D721Med (cell line): ENCODE measurements around the gene SOD3.

ENCODE experiments used
- DNase-seq: peaks from one replicate; pipeline ENCODE4 v3.0.0; 2011; ENCODE audit warnings: low spot score; ENCODE audit not compliant: insufficient read length
- FAIRE-seq: peaks from 2 replicates; lab custom pipeline; 2011; peaks lifted over from hg19 to GRCh38; lab: Jason Lieb, UNC
- TF ChIP-seq, protein P1 (sequence below): IDR thresholded peaks from 2 replicates; pipeline ENCODE4 v1.5.1; 2012; ENCODE audit warnings: mild to moderate bottlenecking, control low read depth; ENCODE audit not compliant: insufficient read depth; ENCODE audit errors: missing control alignments

The SOD3 gene

DNA sequence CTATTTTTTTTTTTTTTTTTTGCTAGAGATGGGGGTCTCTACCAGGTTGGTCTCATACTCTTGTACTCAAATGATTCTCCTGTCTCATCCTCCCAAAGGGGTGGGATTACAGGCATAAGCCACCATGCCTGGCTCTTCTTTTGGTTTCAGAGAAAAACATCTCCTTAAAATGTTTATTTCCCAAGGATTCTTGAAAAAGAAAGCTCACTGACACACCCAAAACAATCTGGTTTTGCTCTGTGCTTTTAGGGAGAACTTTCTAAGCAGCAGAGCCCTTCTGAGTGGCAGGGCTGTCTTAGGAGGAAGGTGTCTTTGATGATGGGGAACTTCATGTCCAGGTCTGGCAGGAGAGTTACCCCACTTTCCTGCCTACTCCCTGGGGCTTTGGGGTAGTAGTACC, 1.2 kb downstream of the SOD3 start:
- TF ChIP-seq, protein P1, sequence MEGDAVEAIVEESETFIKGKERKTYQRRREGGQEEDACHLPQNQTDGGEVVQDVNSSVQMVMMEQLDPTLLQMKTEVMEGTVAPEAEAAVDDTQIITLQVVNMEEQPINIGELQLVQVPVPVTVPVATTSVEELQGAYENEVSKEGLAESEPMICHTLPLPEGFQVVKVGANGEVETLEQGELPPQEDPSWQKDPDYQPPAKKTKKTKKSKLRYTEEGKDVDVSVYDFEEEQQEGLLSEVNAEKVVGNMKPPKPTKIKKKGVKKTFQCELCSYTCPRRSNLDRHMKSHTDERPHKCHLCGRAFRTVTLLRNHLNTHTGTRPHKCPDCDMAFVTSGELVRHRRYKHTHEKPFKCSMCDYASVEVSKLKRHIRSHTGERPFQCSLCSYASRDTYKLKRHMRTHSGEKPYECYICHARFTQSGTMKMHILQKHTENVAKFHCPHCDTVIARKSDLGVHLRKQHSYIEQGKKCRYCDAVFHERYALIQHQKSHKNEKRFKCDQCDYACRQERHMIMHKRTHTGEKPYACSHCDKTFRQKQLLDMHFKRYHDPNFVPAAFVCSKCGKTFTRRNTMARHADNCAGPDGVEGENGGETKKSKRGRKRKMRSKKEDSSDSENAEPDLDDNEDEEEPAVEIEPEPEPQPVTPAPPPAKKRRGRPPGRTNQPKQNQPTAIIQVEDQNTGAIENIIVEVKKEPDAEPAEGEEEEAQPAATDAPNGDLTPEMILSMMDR = no peak
- no peak for FAIRE-seq
- no peak for DNase-seq

DNA sequence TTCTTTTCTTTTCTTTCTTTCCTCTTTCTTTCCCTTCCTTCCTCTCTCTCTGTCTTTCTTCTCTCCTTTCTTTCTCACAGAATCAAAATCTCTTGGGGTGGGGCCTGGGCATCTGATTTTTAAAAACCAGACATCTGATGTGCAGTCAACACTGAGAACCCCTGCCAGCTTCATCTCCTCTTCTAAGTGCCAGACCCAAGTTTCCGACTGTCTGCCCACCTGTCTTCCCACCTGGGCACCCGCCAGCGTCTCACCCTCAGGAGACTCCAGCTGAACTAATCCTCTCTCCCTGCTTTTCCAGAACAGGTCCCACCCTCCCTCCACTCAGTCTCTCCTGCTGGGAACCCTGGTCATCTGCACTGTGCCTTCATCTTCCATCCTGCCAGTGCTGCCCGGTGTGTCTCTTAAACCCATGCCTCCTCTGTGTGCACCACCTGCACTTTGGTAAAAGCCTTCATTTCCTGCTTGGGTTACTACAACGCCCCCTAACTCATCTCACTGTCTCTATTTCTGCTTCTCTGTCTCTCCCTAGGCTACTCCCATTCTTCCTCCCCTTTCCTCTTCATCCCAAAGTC, 2.8 kb downstream of the SOD3 start:
- TF ChIP-seq, protein P1 = no peak
- FAIRE-seq (no peak), DNase-seq (no peak)

DNA sequence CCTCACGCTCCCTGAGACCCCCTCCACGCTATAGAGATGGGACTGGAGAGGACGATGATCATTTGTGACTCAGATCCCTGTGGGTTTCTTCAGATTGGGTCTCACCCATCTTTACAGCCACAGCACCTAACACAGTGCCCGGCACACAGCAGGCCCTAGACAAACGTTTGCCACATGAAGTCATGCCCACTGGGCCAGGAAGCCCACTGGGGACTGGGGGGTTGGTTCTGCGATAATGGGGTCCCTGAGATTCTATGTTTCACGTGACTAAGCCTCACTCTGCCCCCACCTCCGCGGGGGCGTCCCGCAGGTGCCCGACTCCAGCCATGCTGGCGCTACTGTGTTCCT, 3.8 kb downstream of the SOD3 start:
- FAIRE-seq = no peak
- TF ChIP-seq, protein P1 = no peak
- DNase-seq = no peak

DNA sequence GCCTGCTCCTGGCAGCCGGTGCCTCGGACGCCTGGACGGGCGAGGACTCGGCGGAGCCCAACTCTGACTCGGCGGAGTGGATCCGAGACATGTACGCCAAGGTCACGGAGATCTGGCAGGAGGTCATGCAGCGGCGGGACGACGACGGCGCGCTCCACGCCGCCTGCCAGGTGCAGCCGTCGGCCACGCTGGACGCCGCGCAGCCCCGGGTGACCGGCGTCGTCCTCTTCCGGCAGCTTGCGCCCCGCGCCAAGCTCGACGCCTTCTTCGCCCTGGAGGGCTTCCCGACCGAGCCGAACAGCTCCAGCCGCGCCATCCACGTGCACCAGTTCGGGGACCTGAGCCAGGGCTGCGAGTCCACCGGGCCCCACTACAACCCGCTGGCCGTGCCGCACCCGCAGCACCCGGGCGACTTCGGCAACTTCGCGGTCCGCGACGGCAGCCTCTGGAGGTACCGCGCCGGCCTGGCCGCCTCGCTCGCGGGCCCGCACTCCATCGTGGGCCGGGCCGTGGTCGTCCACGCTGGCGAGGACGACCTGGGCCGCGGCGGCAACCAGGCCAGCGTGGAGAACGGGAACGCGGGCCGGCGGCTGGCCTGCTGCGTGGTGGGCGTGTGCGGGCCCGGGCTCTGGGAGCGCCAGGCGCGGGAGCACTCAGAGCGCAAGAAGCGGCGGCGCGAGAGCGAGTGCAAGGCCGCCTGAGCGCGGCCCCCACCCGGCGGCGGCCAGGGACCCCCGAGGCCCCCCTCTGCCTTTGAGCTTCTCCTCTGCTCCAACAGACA, 4.4 kb downstream of the SOD3 start:
- FAIRE-seq (no peak), DNase-seq (no peak)
- TF ChIP-seq, protein P1 = no peak

DNA sequence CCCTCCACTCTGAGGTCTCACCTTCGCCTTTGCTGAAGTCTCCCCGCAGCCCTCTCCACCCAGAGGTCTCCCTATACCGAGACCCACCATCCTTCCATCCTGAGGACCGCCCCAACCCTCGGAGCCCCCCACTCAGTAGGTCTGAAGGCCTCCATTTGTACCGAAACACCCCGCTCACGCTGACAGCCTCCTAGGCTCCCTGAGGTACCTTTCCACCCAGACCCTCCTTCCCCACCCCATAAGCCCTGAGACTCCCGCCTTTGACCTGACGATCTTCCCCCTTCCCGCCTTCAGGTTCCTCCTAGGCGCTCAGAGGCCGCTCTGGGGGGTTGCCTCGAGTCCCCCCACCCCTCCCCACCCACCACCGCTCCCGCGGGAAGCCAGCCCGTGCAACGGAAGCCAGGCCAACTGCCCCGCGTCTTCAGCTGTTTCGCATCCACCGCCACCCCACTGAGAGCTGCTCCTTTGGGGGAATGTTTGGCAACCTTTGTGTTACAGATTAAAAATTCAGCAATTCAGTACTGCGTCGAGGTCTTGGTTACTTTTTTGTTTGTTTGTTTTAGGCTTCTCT, 5.0 kb downstream of the SOD3 start:
- TF ChIP-seq, protein P1 = no peak
- DNase-seq = no peak
- FAIRE-seq = no peak

DNA sequence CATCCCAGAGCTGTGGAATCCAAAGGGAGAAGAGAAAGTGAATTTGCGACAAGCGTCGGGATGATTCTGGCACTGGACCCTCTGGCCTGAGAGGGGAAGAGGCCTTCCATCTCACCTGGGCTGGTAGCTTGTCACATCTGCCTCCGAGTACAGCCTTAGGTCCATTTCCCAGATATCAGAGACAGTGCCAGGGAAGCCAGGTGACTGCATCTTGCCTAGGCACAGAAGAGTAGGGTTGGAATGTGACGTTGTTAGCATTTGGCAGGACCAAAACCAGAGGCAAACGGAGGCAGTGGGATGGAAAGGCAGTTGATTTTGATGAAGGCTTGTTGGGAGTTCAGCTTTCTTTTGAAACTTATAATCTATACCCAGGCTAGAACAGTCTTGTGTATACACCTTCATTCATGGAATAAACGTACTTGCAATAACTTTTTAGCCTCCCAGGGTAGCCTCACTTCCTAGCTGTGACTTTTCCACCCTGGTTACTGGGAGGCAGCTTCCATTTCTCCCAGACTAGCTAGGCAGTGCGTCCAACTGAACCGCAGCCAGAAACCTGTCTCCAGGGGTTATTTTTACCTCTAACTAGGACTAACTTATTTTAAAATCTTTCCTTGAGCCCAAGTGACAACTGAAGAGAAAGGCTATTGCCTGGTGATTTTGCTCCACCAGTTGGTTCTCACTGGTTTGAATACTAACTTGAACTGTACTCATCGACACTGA, 5.9 kb downstream of the SOD3 start:
- TF ChIP-seq, protein P1 = no peak
- FAIRE-seq (no peak), DNase-seq (no peak)
